Sigmoid colon (tissue), 4 donors: Measurements from ENCODE around the gene MTRF1.

Experiments used
- POLR2A ChIP-seq, 2 donors: fragments of 450-650 bp; IDR thresholded peaks; one replicate each; pipeline ENCODE4 v1.6.1; 2016; ENCODE audit warnings: antibody characterized with exemption in 2 of 2, mild to moderate bottlenecking in 2 of 2, moderate library complexity in 2 of 2
- POLR2AphosphoS5 ChIP-seq, 4 donors: sonication (generic); formaldehyde crosslinking; IDR thresholded peaks; one replicate each; pipeline ENCODE4 v1.6.1; 2017; ENCODE audit warnings: antibody characterized with exemption in 4 of 4
- TF ChIP-seq, protein P1 (sequence below), 4 experiments: fragments of 450-650 bp in 3 of 4; fragments of 200-600 bp in 1 of 4; IDR thresholded peaks; one replicate each; pipeline ENCODE4 v1.5.1; 2016 to 2019; ENCODE audit warnings: antibody characterized with exemption in 4 of 4, mild to moderate bottlenecking in 3 of 4, moderate library complexity in 2 of 4

DNA sequence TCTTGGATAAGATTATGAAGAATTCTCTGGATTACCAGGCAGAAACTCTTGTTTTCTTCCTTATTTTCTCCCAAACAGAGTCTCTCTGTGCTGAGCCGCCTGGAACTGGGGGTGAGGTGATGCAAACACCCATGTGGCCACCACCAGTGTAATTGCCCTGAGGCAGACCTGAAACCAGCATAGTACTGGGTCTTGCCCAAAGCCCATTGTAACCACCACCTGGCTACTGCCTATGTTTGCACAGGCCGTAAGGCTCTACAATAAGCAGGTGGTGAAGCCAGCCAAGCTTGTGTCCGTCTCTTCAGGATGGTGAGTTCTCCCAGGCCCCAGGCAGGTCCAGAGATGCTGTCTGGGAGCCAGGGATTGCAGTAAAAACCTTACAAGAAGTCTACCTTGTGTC is 50.1 kb downstream of the MTRF1 start:
- TF ChIP-seq POLR2A (IDR thresholded peaks at IDR 0.05) = no peak
- TF ChIP-seq, protein P1, sequence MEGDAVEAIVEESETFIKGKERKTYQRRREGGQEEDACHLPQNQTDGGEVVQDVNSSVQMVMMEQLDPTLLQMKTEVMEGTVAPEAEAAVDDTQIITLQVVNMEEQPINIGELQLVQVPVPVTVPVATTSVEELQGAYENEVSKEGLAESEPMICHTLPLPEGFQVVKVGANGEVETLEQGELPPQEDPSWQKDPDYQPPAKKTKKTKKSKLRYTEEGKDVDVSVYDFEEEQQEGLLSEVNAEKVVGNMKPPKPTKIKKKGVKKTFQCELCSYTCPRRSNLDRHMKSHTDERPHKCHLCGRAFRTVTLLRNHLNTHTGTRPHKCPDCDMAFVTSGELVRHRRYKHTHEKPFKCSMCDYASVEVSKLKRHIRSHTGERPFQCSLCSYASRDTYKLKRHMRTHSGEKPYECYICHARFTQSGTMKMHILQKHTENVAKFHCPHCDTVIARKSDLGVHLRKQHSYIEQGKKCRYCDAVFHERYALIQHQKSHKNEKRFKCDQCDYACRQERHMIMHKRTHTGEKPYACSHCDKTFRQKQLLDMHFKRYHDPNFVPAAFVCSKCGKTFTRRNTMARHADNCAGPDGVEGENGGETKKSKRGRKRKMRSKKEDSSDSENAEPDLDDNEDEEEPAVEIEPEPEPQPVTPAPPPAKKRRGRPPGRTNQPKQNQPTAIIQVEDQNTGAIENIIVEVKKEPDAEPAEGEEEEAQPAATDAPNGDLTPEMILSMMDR (IDR thresholded peaks at IDR 0.05) = no peak
- no peak for TF ChIP-seq POLR2AphosphoS5 (IDR thresholded peaks at IDR 0.05)
